Panc1 (cell line): ENCODE measurements around the gene C11orf24. TPM values are rescaled to one million over a fixed set of nuclear protein-coding genes. Genes with fewer than 3 reads are reported as not detected.

Experiments used
- ATAC-seq: fragments of 200-7000 bp; cut with Tn5 transposase; 2 replicates; pipeline ENCODE4 v1.9.1; 2020; ENCODE audit warnings: mild to moderate bottlenecking, moderate library complexity
- BruUV-seq: library from RNA; stranded (reverse); fragments of 400-500 nt; replicated peaks from 2 replicates; lab custom pipeline; 2021; lab: Mats Ljungman, UMichigan
- CTCF ChIA-PET: fragments of 300-600 bp; sonication (Branson Sonifier 250); formaldehyde crosslinking; loops from one replicate; lab custom pipeline; 2022; ENCODE audit warnings: antibody characterized with exemption; lab: Charles Lee
- POLR2A ChIA-PET: fragments of 300-600 bp; sonication (Branson Sonifier 250); formaldehyde crosslinking; loops from one replicate; lab custom pipeline; 2022; ENCODE audit warnings: antibody characterized with exemption; lab: Charles Lee
- DNase-seq: peaks from one replicate; pipeline ENCODE4 v3.0.0-alpha.2; 2010; ENCODE audit warnings: low read depth, low spot score
- H3K27ac ChIP-seq: 2 replicates; pipeline ENCODE4 v1.5.1; 2011; ENCODE audit warnings: mild to moderate bottlenecking, low read length, inconsistent platforms
- H3K27me3 ChIP-seq: fragments of 200-500 bp; sonication (Bioruptor generic); 2 replicates; pipeline ENCODE4 v1.6.0; 2014; ENCODE audit warnings: low read length, inconsistent platforms; ENCODE audit not compliant: control insufficient read depth, insufficient read depth
- H3K36me3 ChIP-seq: fragments of 200-500 bp; sonication (Bioruptor generic); 2 replicates; pipeline ENCODE4 v1.5.1; 2014; ENCODE audit warnings: inconsistent platforms, mild to moderate bottlenecking, low read length, moderate library complexity; ENCODE audit not compliant: control insufficient read depth, insufficient read depth
- H3K4me1 ChIP-seq: 2 replicates; pipeline ENCODE4 v1.5.1; 2011; ENCODE audit warnings: inconsistent platforms, mild to moderate bottlenecking, low read length, moderate library complexity; ENCODE audit not compliant: control insufficient read depth, insufficient read depth
- H3K4me3 ChIP-seq, 2 experiments: 2 replicates each; pipeline ENCODE4 v1.5.1; 2011 to 2012; ENCODE audit warnings: low read depth in 2 of 2, low read length in 2 of 2, mild to moderate bottlenecking in 2 of 2, inconsistent platforms in 1 of 2, moderate library complexity in 1 of 2
- H3K9me3 ChIP-seq: fragments of 200-500 bp; sonication (Bioruptor generic); 2 replicates; pipeline ENCODE4 v1.5.1; 2014; ENCODE audit warnings: low read depth, mild to moderate bottlenecking, inconsistent platforms, low read length, moderate library complexity; ENCODE audit not compliant: control insufficient read depth, insufficient read depth
- CTCF ChIP-seq: fragments of 450-650 bp; IDR thresholded peaks from 2 replicates; pipeline ENCODE4 v1.5.1; 2017; ENCODE audit warnings: mild to moderate bottlenecking
- POLR2AphosphoS5 ChIP-seq: IDR thresholded peaks from 2 replicates; pipeline ENCODE4 v1.6.1; 2012; ENCODE audit warnings: mild to moderate bottlenecking, low read depth, low read length, moderate library complexity
- REST ChIP-seq, 2 experiments: IDR thresholded peaks; 2 replicates each; pipeline ENCODE4 v1.6.1; 2011 to 2012; ENCODE audit warnings: low read depth in 2 of 2, control low read depth in 1 of 2, low read length in 1 of 2, mild to moderate bottlenecking in 1 of 2, moderate library complexity in 1 of 2; ENCODE audit not compliant: insufficient read depth in 1 of 2
- SIN3A ChIP-seq: IDR thresholded peaks from 2 replicates; pipeline ENCODE4 v1.6.1; 2012; ENCODE audit warnings: low read depth, mild to moderate bottlenecking, low read length, moderate library complexity, borderline replicate concordance; ENCODE audit not compliant: insufficient read depth
- TCF7L2 ChIP-seq: IDR thresholded peaks from 2 replicates; pipeline ENCODE4 v1.6.1; 2011; ENCODE audit warnings: mild to moderate bottlenecking, low read depth, low read length, inconsistent platforms
- in situ Hi-C: cut with HindIII; loops from 2 replicates; pipeline ENCODE4 v1.10.0; 2016; ENCODE audit warnings: low sequenced_read_pairs, low pct_unique_long_range_greater_than_20kb
- intact Hi-C: fragments of 100-400 bp; cut with micrococcal nuclease; formaldehyde crosslinking; loops from one replicate; pipeline ENCODE4 v1.10.0; 2022; ENCODE audit not compliant: unreplicated experiment
- total RNA-seq: library from RNA; stranded (reverse); gene quantifications from one replicate; pipeline ENCODE4 v1.2.1, GENCODE V29; 2021; ENCODE audit not compliant: unreplicated experiment

C11orf24 gene
- total RNA-seq, 1 experiment from 2014 or later, result 53.1 TPM

- intact Hi-C loops (no loop called here), in situ Hi-C loops (no loop called here)
- ChIA-PET POLR2A (interaction anchor here (0.7 kb wide), 1 partner anchor 1126 kb away, joined by 12 read pairs; no protein-coding TSS in a partner anchor), CTCF (no interaction called here)
- no TSS peak for BruUV-seq
- Histone ChIP-seq H3K4me1 (no peaks in the 10 kb centered on the region), H3K9me3 (no peaks in the 10 kb centered on the region), H3K36me3 (no peaks in the 10 kb centered on the region), H3K27me3 (no peaks in the 10 kb centered on the region), H3K4me3 (no peak overlapping the region), H3K27ac (no peak overlapping the region)
- ATAC-seq, result no peak
- no peak for DNase-seq
- TF ChIP-seq CTCF (no peak), SIN3A (no peak), POLR2AphosphoS5 (no peak), TCF7L2 (no peak), REST (IDR thresholded peaks at IDR 0.05; ENCODE audit: insufficient read depth in 1 of 2, low read depth in 2 of 2, low read length in 1 of 2) (no peak)
Observed at GRCh38 chr11:68279676-68280075, 7.9 kb upstream of the C11orf24 start.

- Histone ChIP-seq H3K4me3 (no peak overlapping the region), H3K27me3 (no peaks in the 10 kb centered on the region), H3K27ac (no peak overlapping the region), H3K36me3 (no peaks in the 10 kb centered on the region), H3K9me3 (no peaks in the 10 kb centered on the region), H3K4me1 (peaks cover 3% of the 10 kb centered on the region; the same call in 1 of the 2 replicates)
- CTCF ChIA-PET, result no interaction called here
- no TSS peak for BruUV-seq
- POLR2A ChIA-PET, result no interaction called here
- ATAC-seq (no peak), DNase-seq (no peak)
- in situ Hi-C loops (no loop called here), intact Hi-C loops (no loop called here)
- TF ChIP-seq REST (IDR thresholded peaks at IDR 0.05; ENCODE audit: insufficient read depth in 1 of 2, low read depth in 2 of 2, low read length in 1 of 2), result no peak
- TF ChIP-seq POLR2AphosphoS5, result no peak
- no peak for TF ChIP-seq CTCF
- no peak for TF ChIP-seq SIN3A
- TF ChIP-seq TCF7L2, result no peak
Observed at GRCh38 chr11:68276861-68277260, 5.1 kb upstream of the C11orf24 start.
